Hepatocyte (in vitro differentiated cells): ENCODE results near the gene ICE2. TPM values are rescaled to one million over a fixed set of nuclear protein-coding genes. Genes with fewer than 3 reads are reported as not detected.
"Not testable (repeated sequence)": the region's sequence is repeated elsewhere in the genome, so short reads cannot be mapped to it uniquely, and the experiment has no call there.

Source experiments
- DNase-seq: peaks from one replicate; pipeline ENCODE4 v3.0.0-alpha.2; 2016; ENCODE audit warnings: low spot score
- H2AFZ ChIP-seq: fragments of 200-600 bp; sonication (generic); 2 replicates; pipeline ENCODE4 v1.6.0; 2016; ENCODE audit warnings: antibody characterized with exemption, mild to moderate bottlenecking
- H3K27ac ChIP-seq: fragments of 200-600 bp; sonication (generic); 2 replicates; pipeline ENCODE4 v1.5.1; 2016; ENCODE audit warnings: mild to moderate bottlenecking
- H3K27me3 ChIP-seq: fragments of 200-600 bp; sonication (generic); 2 replicates; pipeline ENCODE4 v1.6.1; 2016
- H3K36me3 ChIP-seq: fragments of 200-600 bp; sonication (generic); replicated peaks from 2 replicates; pipeline ENCODE4 v1.5.1; 2016; ENCODE audit warnings: low read depth; ENCODE audit not compliant: insufficient read depth
- H3K4me1 ChIP-seq: fragments of 200-600 bp; sonication (generic); 2 replicates; pipeline ENCODE4 v1.5.1; 2016; ENCODE audit warnings: mild to moderate bottlenecking, moderate library complexity; ENCODE audit not compliant: insufficient read depth
- H3K4me2 ChIP-seq: fragments of 200-600 bp; sonication (generic); 2 replicates; pipeline ENCODE4 v1.6.0; 2016
- H3K4me3 ChIP-seq: fragments of 200-600 bp; sonication (generic); 2 replicates; pipeline ENCODE4 v1.5.1; 2016; ENCODE audit warnings: mild to moderate bottlenecking
- H3K79me2 ChIP-seq: fragments of 200-600 bp; sonication (generic); 2 replicates; pipeline ENCODE4 v1.6.0; 2017; ENCODE audit warnings: mild to moderate bottlenecking
- H3K9me2 ChIP-seq: fragments of 200-600 bp; sonication (generic); replicated peaks from 2 replicates; pipeline ENCODE4 v1.6.0; 2017; ENCODE audit warnings: mild to moderate bottlenecking; ENCODE audit not compliant: insufficient read depth
- H3K9me3 ChIP-seq: fragments of 200-600 bp; sonication (generic); 2 replicates; pipeline ENCODE4 v1.5.1; 2016; ENCODE audit warnings: low read depth, mild to moderate bottlenecking
- H4K20me1 ChIP-seq: fragments of 200-600 bp; sonication (generic); 2 replicates; pipeline ENCODE4 v1.6.0; 2016; ENCODE audit warnings: mild to moderate bottlenecking; ENCODE audit not compliant: insufficient read depth, poor library complexity, severe bottlenecking
- EZH2 ChIP-seq: fragments of 200-600 bp; sonication (generic); IDR thresholded peaks from 2 replicates; pipeline ENCODE4 v1.6.1; 2016; ENCODE audit warnings: antibody characterized with exemption, mild to moderate bottlenecking, borderline replicate concordance
- EZH2phosphoT487 ChIP-seq: fragments of 200-600 bp; sonication (generic); IDR thresholded peaks from one replicate; pipeline ENCODE4 v1.6.1; 2018; ENCODE audit warnings: antibody characterized with exemption, mild to moderate bottlenecking, low read depth, moderate library complexity; ENCODE audit not compliant: unreplicated experiment, severe bottlenecking
- WGBS: methylation state at CpG from one replicate; pipeline ENCODE4 v1.1.6; 2016; ENCODE audit warnings: low lambda C conversion rate; ENCODE audit errors: missing lambda C conversion rate; 5-methylcytosine and 5-hydroxymethylcytosine counted together
- polyA plus RNA-seq: library from polyadenylated mRNA; unstranded; fragments of >200 nt; fragmentation: Nextera tagmentation; extraction: Ambion mirVana; gene quantifications from 2 replicates; pipeline ENCODE4 v1.2.1, GENCODE V29; 2016
- total RNA-seq: library from RNA; depleted of rRNA; stranded (reverse); fragments of >200 nt; gene quantifications from 2 replicates; pipeline ENCODE4 v1.2.3, GENCODE V29; 2014
- TF ChIP-seq, protein P1 (sequence below): fragments of 200-600 bp; sonication (generic); IDR thresholded peaks from 2 replicates; pipeline ENCODE4 v1.5.1; 2016; ENCODE audit warnings: antibody characterized with exemption, mild to moderate bottlenecking; ENCODE audit not compliant: poor library complexity

ICE2 gene
- total and polyA plus RNA-seq, 2 experiments from 2014 or later, result 15.8 to 35.4 TPM

DNA sequence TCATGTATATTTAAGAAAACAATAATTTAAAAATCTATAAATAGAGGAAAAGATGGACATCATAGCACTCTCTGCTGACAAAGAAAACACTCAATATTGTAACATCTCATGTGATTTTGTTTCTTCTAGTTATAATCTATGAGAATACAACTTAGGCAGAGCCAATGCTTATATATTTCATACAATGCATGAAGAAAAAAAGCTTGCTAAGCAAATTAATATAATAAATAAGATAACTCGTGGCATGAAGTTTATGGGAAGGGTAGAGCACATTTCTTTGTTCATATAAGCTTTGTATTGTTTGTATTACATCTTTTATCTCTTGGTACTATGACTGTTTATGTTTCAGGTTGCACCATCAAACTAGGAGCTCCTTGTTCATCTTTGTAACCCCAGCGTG lies 73.5 kb downstream of the ICE2 start:
- WGBS, result 43% methylated on average over 2 of the region's 2 CpGs

DNA sequence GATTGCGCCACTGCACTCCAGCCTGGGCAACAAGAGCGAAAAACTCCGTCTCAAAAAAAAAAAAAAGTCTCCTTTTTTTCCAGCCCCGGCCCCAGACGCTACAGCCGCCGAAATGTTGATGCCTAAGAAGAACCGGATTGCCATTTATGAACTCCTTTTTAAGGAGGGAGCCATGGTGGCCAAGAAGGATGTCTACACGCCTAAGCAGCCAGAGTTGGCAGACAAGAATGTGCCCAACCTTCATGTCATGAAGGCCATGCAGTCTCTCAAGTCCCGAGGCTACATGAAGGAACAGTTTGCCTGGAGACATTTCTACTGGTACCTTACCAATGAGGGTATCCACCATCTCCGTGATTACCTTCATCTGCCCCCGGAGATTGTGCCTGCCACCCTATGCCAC lies 74.6 kb downstream of the ICE2 start:
- peaks cover 40% of the 10 kb centered on the region for H3K4me1 ChIP-seq
- not testable (repeated sequence) for H3K79me2 ChIP-seq, H3K27ac ChIP-seq, H3K9me3 ChIP-seq, H3K9me2 ChIP-seq, H3K4me3 ChIP-seq, H3K4me2 ChIP-seq, DNase-seq, H4K20me1 ChIP-seq, H2AFZ ChIP-seq, H3K36me3 ChIP-seq, H3K27me3 ChIP-seq
- WGBS, result 98% methylated on average over 11 of the region's 12 CpGs

More for the DNA sequence above, 73.5 kb downstream of the ICE2 start:
- Histone ChIP-seq H3K27me3 (no peaks in the 10 kb centered on the region), H3K9me2 (no peaks in the 10 kb centered on the region), H3K36me3 (no peaks in the 10 kb centered on the region), H2AFZ (no peak overlapping the region), H3K4me3 (no peak overlapping the region), H3K79me2 (no peaks in the 10 kb centered on the region), H3K9me3 (no peaks in the 10 kb centered on the region), H3K4me2 (no peak overlapping the region), H3K27ac (no peak overlapping the region), H3K4me1 (peaks cover 29% of the 10 kb centered on the region), H4K20me1 (no peaks in the 10 kb centered on the region)
- DNase-seq, result no peak
- TF ChIP-seq EZH2phosphoT487 (no peak), EZH2 (no peak)
- TF ChIP-seq, protein P1, sequence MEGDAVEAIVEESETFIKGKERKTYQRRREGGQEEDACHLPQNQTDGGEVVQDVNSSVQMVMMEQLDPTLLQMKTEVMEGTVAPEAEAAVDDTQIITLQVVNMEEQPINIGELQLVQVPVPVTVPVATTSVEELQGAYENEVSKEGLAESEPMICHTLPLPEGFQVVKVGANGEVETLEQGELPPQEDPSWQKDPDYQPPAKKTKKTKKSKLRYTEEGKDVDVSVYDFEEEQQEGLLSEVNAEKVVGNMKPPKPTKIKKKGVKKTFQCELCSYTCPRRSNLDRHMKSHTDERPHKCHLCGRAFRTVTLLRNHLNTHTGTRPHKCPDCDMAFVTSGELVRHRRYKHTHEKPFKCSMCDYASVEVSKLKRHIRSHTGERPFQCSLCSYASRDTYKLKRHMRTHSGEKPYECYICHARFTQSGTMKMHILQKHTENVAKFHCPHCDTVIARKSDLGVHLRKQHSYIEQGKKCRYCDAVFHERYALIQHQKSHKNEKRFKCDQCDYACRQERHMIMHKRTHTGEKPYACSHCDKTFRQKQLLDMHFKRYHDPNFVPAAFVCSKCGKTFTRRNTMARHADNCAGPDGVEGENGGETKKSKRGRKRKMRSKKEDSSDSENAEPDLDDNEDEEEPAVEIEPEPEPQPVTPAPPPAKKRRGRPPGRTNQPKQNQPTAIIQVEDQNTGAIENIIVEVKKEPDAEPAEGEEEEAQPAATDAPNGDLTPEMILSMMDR, result no peak

DNA sequence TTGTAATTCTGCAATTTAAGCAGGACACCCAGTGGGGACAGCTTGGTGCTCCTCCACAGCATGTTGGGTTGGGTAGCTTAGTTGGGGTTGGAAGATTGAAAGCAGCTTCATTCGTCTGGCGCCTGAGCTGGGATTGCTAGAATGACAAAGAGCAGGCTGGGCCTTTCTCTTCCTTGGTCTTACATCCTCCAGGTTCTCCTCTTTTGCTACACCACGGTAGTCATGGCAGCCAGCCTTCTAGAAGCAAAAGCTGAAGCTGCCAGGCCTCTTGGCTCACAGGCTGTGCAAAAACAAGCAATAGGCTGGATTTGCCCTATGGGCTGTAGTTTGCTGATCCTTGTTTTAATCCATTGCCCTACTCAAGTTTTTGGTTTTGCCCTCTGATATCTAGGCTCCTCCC lies 78.0 kb downstream of the ICE2 start:
- Histone ChIP-seq H4K20me1 (peaks cover 9% of the 10 kb centered on the region), H3K36me3 (no peaks in the 10 kb centered on the region), H3K4me3 (no peak overlapping the region), H3K4me2 (no peak overlapping the region), H3K79me2 (peaks cover 18% of the 10 kb centered on the region), H3K9me3 (no peaks in the 10 kb centered on the region), H3K27me3 (no peaks in the 10 kb centered on the region), H3K9me2 (no peaks in the 10 kb centered on the region), H2AFZ (no peak overlapping the region), H3K4me1 (peaks cover 45% of the 10 kb centered on the region), H3K27ac (no peak overlapping the region)
- 42% methylated on average over 3 of the region's 3 CpGs for WGBS
- no peak for TF ChIP-seq EZH2
- TF ChIP-seq, protein P1, result no peak
- TF ChIP-seq EZH2phosphoT487, result no peak
- DNase-seq, result no peak

DNA sequence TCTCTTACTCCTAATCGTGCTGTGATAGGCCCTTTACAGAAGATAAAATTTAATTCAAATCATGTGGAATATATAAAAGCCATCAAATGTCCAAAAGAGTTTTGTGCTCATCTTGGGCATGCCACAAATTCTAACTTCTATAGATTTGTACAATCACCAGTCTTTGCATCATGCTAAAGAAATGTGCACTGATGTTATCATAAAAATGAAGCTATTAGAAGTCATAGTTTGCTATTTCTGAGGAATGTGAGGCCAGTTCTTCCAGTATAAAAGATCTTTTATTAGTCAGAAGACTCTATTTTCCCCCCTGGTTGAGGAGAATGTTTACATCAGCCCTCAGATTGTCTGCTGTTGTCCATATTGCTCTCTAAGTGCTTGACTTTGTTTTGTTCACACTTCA lies 79.0 kb downstream of the ICE2 start:
- DNase-seq, result no peak
- H3K9me3 ChIP-seq, result no peaks in the 10 kb centered on the region
- no peaks in the 10 kb centered on the region for H3K36me3 ChIP-seq
- 37% methylated on average over 1 of the region's 1 CpG for WGBS
- H4K20me1 ChIP-seq, result peaks cover 12% of the 10 kb centered on the region
- no peak overlapping the region for H2AFZ ChIP-seq
- TF ChIP-seq, protein P1, result no peak
- TF ChIP-seq EZH2, result no peak
- TF ChIP-seq EZH2phosphoT487, result no peak
- no peak overlapping the region for H3K4me3 ChIP-seq
- peak overlapping the region; percentile 93 for H3K4me2 ChIP-seq
- peaks cover 55% of the 10 kb centered on the region for H3K4me1 ChIP-seq
- no peaks in the 10 kb centered on the region for H3K27me3 ChIP-seq
- H3K9me2 ChIP-seq, result no peaks in the 10 kb centered on the region
- H3K79me2 ChIP-seq, result peaks cover 28% of the 10 kb centered on the region
- H3K27ac ChIP-seq, result peak overlapping the region; percentile 100
